ENCODE measurements around the gene PCSK2.
A peak's percentile ranks its signal among the peaks of the same experiment; 100 is the strongest.

PCSK2 gene

GRCh38 chr20:17304774-17305173 is 77.9 kb downstream of the PCSK2 start:
- DNase-seq (ENCODE audit: low read depth), result no peak
- no peak overlapping the region for H3K4me3 ChIP-seq (ENCODE audit: low read length)
- TF ChIP-seq CTCF (IDR thresholded peaks at IDR 0.05; ENCODE audit: insufficient read depth, low read depth, low read length, missing control alignments), result no peak

- H3K4me3 ChIP-seq (ENCODE audit: low read length), result no peak overlapping the region
- no peak for TF ChIP-seq CTCF (IDR thresholded peaks at IDR 0.05; ENCODE audit: insufficient read depth, low read depth, low read length, missing control alignments)
- DNase-seq (ENCODE audit: low read depth), result no peak
Measured at GRCh38 chr20:17306427-17306826, 79.6 kb downstream of the PCSK2 start.

- no peak for TF ChIP-seq CTCF (IDR thresholded peaks at IDR 0.05; ENCODE audit: insufficient read depth, low read depth, low read length, missing control alignments)
- H3K4me3 ChIP-seq (ENCODE audit: low read length), result no peak overlapping the region
- DNase-seq (ENCODE audit: low read depth), result peak; percentile 2
Measured at GRCh38 chr20:17314264-17314663, 87.4 kb downstream of the PCSK2 start.

GRCh38 chr20:17315407-17316231 is 88.8 kb downstream of the PCSK2 start:
- TF ChIP-seq CTCF (IDR thresholded peaks at IDR 0.05; ENCODE audit: insufficient read depth, low read depth, low read length, missing control alignments), result no peak
- no peak overlapping the region for H3K4me3 ChIP-seq (ENCODE audit: low read length)
- no peak for DNase-seq (ENCODE audit: low read depth)

GRCh38 chr20:17316316-17317038 is 89.6 kb downstream of the PCSK2 start:
- no peak for DNase-seq (ENCODE audit: low read depth)

GRCh38 chr20:17317341-17317740 is 90.5 kb downstream of the PCSK2 start:
- TF ChIP-seq CTCF (IDR thresholded peaks at IDR 0.05; ENCODE audit: insufficient read depth, low read depth, low read length, missing control alignments), result no peak
- no peak for DNase-seq (ENCODE audit: low read depth)
- no peak overlapping the region for H3K4me3 ChIP-seq (ENCODE audit: low read length)

More at GRCh38 chr20:17316316-17317038, 89.6 kb downstream of the PCSK2 start:
- no peak for TF ChIP-seq CTCF (IDR thresholded peaks at IDR 0.05; ENCODE audit: insufficient read depth, low read depth, low read length, missing control alignments)
- no peak overlapping the region for H3K4me3 ChIP-seq (ENCODE audit: low read length)
